Keratinocyte (primary cell): ENCODE measurements around the gene PGBD4.

Experiments used
- EZH2 ChIP-seq: IDR thresholded peaks from one replicate; pipeline ENCODE4 v1.6.1; 2012; ENCODE audit warnings: inconsistent platforms, mild to moderate bottlenecking, low read length, moderate library complexity
- TF ChIP-seq, protein P1 (sequence below), 3 experiments: IDR thresholded peaks in 1 of 3; conservative IDR thresholded peaks in 1 of 3; optimal IDR thresholded peaks in 1 of 3; 2 replicates in 2 of 3; 3 replicates in 1 of 3; pipeline versions ENCODE3 to v1.5.1; 2011; ENCODE audit warnings: low read length in 3 of 3, mild to moderate bottlenecking in 3 of 3, moderate library complexity in 2 of 3, control low read depth in 1 of 3, inconsistent platforms in 1 of 3; ENCODE audit not compliant: insufficient read depth in 2 of 3; ENCODE audit errors: extremely low read depth in 1 of 3

DNA sequence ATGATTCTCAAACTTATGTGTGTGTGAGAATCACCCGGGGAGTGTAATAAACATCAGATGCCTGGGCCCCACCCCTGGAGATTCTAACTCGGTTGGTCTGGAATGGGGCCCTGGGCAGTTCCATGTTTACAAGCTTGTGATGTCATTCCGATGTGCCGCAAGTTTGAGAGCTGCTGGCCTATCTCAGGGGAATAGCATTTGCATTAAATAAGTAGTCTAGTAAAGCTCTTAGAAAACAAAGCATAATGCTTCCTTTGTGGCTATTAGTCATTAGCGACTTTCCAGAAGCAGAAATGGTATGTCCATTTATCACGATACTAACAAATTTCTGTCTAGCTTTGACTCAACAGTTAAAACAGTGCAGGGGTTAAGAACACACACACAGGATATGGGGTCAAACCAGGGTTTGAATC is 20.9 kb downstream of the PGBD4 start:
- TF ChIP-seq, protein P1, sequence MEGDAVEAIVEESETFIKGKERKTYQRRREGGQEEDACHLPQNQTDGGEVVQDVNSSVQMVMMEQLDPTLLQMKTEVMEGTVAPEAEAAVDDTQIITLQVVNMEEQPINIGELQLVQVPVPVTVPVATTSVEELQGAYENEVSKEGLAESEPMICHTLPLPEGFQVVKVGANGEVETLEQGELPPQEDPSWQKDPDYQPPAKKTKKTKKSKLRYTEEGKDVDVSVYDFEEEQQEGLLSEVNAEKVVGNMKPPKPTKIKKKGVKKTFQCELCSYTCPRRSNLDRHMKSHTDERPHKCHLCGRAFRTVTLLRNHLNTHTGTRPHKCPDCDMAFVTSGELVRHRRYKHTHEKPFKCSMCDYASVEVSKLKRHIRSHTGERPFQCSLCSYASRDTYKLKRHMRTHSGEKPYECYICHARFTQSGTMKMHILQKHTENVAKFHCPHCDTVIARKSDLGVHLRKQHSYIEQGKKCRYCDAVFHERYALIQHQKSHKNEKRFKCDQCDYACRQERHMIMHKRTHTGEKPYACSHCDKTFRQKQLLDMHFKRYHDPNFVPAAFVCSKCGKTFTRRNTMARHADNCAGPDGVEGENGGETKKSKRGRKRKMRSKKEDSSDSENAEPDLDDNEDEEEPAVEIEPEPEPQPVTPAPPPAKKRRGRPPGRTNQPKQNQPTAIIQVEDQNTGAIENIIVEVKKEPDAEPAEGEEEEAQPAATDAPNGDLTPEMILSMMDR (optimal IDR thresholded peaks at IDR 0.05 in 1 of 3, IDR thresholded peaks at IDR 0.05 in 1 of 3, conservative IDR thresholded peaks at IDR 0.05 in 1 of 3; ENCODE audit: extremely low read depth in 1 of 3, insufficient read depth in 2 of 3, low read length in 3 of 3): no peak
- no peak for TF ChIP-seq EZH2
